ENCODE data around the gene IFITM10. TPM values are rescaled to one million over a fixed set of nuclear protein-coding genes. Genes with fewer than 3 reads are reported as not detected.

The IFITM10 gene
- 0.09 and 0.11 TPM in 2 replicates for total RNA-seq (2014; rRNA removed; shearing (Covaris generic))

DNA sequence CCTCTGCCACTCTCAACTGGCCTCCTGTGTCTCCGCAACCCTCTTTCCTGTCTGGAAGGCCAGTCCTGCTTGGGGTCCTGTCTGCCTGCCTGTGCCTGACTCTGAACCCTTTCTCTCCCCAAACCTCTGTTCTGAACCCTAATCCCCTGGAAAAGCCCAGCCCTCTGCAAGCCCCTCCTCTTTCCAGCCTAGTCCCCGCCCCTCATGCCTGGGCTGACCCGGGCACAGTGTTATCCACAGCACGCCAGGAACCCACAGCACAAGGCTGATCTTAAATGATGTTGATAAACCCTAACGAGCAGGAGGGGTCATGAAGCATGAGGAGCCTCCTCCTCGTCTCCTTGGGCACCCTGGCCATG lies at the start of gene IFITM10:
Gene IFITM10 (minus strand): TSS at position 115 of the 359 bp plus-strand sequence. CDS start 153 bp downstream, outside the sequence.
- peak; percentile 65 for DNase-seq (ENCODE audit: low read depth)

GRCh38 chr11:1797391-1798125 lies 47.2 kb upstream of the IFITM10 start:
- DNase-seq (ENCODE audit: low read depth), result no peak

DNA sequence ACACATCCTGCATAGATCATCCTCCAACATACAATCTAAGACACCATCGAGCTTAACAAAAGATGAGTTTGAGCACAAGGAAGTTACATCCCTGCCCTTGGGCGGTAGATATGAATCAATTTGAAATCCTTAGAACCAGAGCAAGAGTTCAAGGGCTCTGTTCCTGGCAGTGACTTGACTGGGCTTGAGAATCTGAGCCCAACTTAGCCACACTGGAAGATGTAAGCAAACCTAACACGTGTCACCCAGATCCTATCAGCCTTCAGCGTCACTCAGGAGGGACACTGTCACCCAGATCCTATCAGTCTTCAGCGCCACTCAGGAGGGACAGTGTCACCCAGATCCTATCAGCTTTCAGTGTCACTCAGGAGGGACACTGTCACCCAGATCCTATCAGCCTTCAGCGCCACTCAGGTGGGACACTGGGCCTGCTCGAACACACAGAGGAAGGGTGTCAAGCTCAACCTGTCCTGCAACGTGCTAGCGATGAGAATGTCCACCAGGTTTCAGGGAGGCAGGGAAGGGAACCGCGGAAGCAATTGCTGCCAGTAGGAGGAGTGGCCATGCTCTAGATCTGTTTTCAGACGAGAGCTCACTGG lies 46.1 kb upstream of the IFITM10 start:
- DNase-seq (ENCODE audit: low read depth), result no peak

DNA sequence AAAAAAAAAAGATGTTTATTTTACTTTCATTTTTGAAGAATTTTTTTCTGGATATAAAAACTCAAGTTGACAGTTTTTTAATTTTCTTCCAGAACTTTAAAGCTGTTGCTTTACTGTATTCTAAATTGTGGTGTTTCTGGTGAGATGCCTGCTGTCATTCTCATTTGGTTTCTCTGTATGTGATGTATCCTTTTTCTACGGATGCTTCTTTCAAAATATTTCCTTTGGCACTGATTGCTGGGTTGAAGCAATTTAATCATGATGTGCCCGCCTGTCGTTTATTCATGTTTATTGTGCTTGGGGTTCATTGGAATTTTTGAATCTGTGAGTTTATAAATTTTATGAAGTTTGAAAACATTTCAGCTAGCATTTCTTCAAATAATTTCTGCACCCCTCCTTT lies 42.7 kb upstream of the IFITM10 start:
- no peak for DNase-seq (ENCODE audit: low read depth)

DNA sequence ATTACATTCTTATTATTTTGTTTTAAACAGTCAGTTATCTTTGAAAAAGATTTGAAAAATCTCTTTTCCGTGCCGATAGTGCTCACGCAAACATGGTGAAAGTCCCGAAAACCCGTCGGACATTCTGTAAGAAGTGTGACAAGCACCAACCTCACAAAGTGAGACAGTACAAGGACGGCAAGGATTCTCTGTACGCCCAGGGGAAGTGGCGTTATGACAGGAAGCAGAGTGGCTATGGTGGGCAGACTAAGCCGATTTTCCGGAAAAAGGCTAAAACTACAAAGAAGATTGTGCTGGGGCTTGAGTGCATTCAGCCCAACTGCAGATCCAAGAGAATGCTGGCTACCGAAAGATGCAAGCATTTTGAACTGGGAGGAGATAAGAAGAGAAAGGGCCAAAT lies 42.1 kb upstream of the IFITM10 start:
- no peak for DNase-seq (ENCODE audit: low read depth)

DNA sequence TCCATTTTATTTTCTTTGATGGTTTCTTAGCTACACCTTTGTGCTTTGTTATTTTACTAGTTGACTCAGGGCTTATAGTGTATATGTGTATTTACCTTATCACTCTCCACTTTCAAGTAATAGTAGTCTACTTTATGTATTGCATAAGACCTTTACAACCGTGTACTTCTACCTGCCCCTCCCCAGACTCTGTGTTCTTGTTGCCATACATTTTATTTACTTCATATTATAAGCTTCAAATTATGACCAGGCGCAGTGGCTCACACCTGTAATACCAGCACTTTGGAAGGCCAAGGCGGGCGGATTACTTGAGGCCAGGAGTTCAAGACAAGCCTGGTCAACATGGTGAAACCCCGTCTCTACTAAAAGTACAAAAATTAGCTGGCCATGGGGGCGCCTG lies 41.5 kb upstream of the IFITM10 start:
- no peak for DNase-seq (ENCODE audit: low read depth)

DNA sequence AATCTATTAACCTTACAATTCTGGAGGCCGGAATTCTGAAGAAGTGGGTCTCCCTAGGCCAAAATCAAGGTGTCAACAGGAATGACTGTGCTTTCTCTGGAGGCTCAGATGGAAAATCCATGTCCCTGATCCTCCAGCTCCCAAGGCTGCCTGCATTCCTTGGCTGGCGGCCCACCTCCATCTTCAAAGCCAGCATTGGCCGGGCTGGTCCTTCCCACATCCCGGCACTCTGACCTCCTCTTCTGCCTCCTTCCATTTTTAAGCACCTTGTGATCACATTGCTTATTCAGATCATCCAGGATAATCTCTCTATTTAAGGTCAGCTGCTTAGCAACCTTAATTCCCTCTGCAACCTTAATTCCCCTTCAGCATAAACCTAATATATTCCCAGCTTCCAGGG lies 36.1 kb upstream of the IFITM10 start:
- DNase-seq (ENCODE audit: low read depth), result no peak

DNA sequence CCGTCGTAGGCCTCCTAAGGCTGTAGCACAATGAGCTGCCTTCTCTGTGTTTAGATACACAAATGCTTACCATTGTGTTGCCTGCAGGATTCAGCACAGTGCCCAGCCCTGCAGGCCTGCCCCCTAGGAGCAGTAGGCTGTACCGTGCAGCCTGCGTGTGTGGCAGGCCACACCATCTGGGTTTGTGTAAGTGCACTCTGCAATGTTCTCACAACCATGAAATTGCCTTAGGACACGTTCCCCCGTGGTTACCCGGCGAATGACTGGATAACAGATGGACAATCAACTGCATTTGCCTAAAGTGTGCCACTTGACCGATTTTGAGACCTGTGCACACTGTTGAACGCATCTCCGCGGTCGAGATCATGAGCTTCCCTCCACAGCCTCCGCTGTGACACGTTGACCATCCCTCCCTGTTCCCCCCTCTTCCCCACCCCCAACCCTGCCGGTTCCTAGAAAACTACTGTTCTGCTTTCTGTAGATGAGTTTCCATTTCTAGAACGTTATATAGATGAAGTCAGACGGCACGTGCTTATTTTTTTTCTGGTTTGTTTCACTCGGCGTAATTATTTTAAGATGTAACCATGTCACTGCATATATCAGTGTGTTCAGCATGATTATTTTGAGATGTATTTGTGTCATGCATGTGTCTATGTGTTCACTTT lies 35.5 kb upstream of the IFITM10 start:
- no peak for DNase-seq (ENCODE audit: low read depth)

- DNase-seq (ENCODE audit: low read depth), result no peak
Observed at GRCh38 chr11:1784761-1785650, 34.6 kb upstream of the IFITM10 start.

DNA sequence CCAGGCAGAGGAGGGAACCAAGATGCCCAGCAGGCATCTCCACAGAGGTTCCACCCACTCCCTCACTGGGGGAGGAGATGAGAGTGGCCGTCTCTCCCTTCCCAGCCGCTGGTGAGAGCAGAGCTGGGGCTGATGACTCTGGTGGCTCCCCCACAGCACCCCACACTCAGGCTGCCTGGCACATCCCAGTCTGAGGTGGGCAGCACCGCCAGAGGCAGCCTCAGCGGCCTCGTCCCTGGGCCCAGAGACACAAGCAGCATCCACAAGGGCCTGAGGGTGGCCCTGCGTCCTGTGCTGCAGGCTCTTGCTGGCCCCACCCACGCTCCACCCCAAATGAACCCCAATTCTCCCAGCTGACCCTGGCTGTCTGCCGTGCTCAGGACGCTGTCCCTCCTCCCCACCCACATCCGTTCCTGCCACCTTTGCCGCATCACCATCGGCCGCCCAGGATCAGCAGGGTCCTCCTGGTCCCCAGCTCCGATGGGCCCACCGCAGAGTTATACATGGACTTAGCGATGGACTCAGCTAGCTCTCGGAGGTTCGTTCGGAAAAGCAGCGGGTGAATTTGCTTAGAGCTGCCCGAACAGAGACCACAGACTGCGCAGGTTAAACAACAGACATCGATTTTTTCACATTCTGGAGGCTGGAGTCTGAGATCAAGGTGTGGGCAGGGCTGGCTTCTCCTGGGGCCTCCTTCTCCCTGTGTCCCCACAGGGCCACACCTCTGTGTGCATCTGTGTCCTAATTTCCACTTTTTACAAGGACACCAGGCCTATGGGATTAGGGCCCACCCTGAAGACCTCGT lies 33.5 kb upstream of the IFITM10 start:
- no peak for DNase-seq (ENCODE audit: low read depth)

- DNase-seq (ENCODE audit: low read depth), result peak; percentile 58
Observed at GRCh38 chr11:1782831-1783724, 32.7 kb upstream of the IFITM10 start.

DNA sequence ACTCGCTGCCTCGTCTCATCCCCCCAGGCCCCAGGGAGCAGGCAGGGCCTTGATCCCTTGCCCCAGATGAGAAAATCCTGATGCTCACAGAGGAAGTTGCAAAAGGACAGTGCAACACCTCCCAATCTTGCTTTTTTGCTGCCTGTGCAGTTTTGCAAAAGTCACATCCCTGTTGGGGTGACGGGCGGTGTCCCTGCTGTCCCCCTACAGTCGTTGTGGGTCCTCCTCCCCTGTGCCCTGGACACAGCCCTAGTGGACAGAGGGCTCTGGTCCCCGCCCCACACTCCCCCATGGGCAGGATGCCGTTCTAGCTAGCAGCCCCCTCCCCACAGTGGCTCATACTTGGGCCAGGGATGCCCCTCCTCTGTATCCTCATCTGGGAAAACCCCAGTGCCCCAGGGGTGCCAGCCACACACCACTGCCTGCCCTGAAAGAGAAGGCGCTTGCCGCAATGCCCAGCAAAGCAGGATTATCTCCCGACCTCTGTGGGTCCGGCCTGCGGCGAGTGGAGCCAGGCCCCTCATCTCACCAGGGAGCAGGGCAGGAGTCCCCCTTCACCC lies 31.7 kb upstream of the IFITM10 start:
- DNase-seq (ENCODE audit: low read depth), result no peak

- no peak for DNase-seq (ENCODE audit: low read depth)
Observed at GRCh38 chr11:1781593-1781975, 31.2 kb upstream of the IFITM10 start.

GRCh38 chr11:1780700-1781592 lies 30.6 kb upstream of the IFITM10 start:
- DNase-seq (ENCODE audit: low read depth), result no peak

- DNase-seq (ENCODE audit: low read depth), result no peak
Observed at GRCh38 chr11:1779806-1780699, 29.7 kb upstream of the IFITM10 start.

DNA sequence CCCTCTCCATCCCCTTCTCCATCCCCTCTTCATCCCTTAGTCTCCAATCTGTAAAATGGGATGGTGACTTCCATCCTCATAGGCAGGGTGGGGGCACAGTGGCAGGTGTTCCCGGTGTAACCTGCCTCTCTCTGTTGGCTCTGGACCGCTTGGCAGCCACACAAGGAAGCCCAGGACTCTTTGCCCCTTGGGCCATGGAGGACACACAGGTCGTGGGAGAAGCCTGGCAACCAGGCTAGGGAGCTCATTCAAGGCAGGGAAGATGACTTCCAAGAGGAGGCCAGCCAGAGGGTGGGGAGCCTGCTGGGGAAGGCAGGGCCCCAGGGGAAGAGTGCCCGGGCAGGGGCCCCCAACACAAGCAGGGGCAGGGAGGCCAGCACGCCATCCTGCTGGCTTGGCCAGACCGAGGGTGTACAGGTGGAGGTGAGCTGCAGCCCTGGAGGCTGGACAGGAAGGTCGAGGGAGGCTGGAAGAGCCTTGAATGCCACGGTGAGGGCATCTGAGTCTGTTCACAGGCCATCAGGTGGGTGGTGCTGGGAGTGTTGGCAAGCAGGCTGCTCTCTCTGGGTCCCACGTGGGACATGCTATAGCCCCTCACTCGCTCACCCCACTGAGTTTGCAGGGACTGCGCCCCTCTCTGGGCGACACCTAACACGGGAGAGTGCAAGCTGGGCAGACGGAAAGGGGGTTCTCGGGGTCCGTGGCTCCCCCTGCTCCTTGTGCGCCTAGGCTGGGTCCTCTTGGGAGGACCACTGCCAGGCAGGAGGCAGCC lies 28.8 kb upstream of the IFITM10 start:
- no peak for DNase-seq (ENCODE audit: low read depth)
